GM21447 (cell line): ENCODE data around the gene FBLL1.
A peak's percentile ranks its signal among the peaks of the same experiment; 100 is the strongest.
"Not testable (repeated sequence)": the region's sequence is repeated elsewhere in the genome, so short reads cannot be mapped to it uniquely, and the experiment has no call there.

Experiments
- ATAC-seq: cut with Tn5 transposase; IDR thresholded peaks from one replicate; pipeline ENCODE4 v1.9.1; 2021; ENCODE audit not compliant: unreplicated experiment

The FBLL1 gene

DNA sequence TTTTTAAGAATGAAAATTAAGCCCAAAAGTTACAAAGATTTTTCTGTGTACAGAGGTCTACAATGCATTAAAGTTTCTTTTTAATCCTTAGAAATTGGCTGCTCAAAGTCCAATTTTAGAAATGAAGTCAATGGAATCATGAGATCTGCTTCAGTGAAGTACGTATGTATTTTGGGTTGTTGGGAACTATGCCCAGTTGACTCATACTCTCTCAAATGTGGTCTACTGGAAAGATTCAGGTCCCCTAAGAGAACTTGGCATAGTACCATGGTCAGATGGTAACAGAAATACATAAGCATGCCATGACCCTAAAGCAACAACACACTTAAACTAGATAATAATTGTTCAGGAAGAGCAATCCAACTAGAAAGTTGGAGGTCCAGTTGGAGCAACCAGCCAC lies 23.0 kb downstream of the FBLL1 start:
- no peak for ATAC-seq

DNA sequence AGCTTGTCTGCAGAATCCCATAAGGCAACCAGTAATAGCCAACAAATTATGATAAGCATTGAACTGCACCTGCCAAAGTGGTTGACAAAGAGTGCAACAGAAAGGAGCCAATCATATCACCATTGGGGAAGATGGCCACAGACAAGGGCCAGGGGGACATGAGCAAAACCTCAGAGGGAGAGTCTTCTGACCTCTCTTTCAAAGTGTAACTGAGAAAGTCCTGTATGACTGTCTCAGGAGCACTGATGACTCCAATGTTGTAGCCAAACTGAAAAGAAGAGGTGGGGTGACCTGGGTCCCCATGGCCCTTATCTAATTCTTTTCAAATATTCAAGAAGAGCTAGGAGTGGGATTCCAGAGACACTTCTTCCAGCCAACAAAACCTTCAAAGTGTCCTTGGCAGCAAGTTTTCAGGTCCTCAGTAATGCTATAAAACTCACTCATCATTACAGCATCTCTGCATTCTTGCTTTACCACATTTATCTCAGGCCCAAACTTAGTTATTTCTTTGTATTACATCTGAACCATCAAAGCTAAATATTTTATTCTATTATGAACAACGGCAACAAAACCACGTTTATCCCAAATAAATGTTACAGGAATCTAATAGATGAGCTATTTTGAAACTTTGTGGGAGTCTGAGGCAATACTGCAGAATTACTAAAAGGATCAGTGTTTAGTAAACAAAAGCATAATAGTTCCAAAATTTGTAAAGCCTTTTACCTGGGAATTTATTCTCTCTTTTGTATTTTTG lies 24.4 kb downstream of the FBLL1 start:
- no peak for ATAC-seq

DNA sequence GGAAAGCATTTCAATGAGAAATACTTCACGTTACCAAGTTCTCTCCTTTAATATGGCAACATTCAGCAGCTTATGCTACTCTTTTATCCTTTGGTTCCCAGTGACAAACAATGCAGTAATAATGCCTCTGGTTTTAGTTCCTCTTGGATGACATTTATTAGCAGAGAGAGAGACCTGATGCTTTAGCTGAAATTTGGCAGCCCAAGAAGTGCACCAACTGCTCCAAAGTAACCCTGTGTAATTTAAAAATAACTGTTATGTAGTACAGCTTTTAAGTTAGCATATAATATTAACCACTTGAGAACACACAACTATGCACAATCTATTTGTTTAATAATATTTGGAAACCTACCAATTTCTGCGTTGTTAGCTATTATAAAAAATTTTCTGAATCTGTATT lies 28.3 kb downstream of the FBLL1 start:
- no peak for ATAC-seq

DNA sequence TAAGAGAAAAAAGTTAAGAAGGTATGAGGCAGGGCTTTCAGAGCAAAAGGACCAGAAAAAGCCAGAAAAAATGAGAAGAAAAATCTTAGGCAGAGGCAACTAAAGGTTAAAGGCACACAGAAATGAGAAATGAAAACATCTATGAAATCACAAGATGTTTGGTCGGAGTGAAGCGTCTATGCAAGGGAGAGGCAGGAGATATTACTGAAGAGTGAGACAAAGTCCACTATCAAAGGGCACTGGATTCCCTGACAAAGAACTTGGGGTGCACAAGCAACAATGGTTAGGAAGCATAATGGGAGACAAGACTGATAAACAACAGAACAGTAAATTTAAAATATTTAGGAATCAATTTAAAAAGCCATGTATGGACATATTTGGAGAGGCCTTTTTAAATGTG lies 33.2 kb downstream of the FBLL1 start:
- ATAC-seq = no peak

DNA sequence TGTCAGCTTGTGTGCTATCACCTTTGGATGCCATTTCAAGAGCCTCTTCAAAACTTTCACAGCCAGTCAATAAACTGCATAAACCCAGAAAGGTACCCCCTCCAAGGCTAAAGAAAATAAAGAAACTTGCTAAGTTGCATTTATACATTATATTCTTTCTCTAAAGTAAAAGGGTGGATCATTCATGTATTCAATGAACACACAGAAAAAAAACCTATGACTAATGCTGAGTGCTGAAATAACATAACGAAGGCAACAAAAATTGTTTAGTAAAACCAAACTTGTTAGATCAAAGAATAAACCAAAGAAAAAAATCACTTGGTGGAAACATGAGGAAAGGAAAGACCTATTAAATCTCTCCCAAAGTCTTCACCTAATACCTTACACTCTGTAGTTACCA lies 34.9 kb downstream of the FBLL1 start:
- ATAC-seq = no peak

DNA sequence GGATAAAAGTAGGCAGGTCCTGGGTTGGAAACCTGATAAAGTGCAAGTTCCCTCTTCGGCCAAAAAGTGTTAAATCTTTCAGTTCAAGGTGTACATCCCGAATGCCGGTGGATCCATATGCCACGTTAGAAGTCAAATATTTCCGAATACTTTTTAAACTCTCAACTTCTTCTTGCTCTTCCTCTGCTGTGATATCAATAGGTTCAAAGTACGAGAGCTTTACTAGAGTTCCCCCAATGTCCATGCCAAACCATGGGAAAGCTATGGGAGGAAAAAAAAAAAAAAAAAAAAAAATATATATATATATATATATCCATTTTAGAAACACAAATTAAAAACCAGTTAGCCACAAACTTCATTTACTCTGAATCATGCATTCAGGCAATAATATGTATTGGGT lies 39.6 kb downstream of the FBLL1 start:
- no peak for ATAC-seq

DNA sequence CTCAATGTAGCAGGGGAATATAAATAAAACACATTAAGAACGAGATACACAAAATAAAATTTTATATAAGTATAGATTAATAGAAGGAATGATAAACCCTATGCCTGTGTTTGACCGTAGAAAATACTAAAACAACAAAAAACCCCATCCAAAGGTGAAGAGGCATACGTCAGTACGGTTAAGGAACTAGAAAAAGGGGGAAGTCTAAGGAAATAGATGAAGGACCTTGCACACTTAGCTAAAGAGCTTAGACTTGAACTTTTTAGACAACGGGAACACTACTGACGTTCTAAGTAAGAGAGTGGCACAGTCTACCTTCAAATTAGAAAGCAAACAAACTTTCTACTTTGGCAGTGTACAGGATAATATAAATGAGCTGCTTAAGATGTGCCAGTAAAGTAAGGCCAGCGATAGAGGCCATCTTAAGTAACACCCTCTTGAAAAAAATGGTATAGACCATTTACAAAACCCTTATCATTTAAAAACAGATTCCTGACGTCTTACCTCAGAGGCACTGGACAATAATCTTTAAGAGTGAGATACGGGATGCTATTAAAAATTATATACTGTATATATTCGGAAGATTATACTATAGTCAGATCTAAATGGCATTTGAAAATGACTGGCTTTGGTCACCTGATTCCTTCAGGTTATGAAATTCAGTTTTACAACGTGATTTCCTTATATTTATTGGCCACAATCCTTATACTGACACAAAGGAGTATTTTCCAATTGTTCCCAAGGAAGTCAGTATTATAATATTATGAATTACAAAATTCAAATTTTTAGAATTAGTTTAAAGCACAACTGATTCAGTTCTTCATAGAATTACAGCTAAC lies 41.6 kb downstream of the FBLL1 start:
- ATAC-seq = no peak

DNA sequence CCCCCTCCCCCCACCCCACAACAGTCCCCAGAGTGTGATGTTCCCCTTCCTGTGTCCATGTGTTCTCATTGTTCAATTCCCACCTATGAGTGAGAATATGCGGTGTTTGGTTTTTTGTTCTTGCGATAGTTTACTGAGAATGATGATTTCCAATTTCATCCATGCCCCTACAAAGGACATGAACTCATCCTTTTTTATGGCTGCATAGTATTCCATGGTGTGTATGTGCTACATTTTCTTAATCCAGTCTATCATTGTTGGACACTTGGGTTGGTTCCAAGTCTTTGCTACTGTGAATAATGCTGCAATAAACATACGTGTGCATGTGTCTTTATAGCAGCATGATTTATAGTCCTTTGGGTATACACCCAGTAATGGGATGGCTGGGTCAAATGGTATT lies 44.6 kb downstream of the FBLL1 start:
- ATAC-seq = not testable (repeated sequence)

DNA sequence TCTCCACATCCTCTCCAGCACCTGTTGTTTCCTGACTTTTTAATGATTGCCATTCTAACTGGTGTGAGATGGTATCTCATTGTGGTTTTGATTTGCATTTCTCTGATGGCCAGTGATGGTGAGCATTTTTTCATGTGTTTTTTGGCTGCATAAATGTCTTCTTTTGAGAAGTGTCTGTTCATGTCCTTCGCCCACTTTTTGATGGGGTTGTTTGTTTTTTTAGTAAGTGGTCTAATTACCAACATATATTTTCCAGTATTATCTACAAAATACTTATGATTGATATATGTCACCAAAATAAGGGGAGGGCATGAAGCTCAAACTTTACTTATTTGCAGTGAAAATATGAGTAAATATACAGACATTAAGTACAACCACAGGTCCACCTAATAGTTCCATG lies 45.1 kb downstream of the FBLL1 start:
- ATAC-seq = not testable (repeated sequence)

DNA sequence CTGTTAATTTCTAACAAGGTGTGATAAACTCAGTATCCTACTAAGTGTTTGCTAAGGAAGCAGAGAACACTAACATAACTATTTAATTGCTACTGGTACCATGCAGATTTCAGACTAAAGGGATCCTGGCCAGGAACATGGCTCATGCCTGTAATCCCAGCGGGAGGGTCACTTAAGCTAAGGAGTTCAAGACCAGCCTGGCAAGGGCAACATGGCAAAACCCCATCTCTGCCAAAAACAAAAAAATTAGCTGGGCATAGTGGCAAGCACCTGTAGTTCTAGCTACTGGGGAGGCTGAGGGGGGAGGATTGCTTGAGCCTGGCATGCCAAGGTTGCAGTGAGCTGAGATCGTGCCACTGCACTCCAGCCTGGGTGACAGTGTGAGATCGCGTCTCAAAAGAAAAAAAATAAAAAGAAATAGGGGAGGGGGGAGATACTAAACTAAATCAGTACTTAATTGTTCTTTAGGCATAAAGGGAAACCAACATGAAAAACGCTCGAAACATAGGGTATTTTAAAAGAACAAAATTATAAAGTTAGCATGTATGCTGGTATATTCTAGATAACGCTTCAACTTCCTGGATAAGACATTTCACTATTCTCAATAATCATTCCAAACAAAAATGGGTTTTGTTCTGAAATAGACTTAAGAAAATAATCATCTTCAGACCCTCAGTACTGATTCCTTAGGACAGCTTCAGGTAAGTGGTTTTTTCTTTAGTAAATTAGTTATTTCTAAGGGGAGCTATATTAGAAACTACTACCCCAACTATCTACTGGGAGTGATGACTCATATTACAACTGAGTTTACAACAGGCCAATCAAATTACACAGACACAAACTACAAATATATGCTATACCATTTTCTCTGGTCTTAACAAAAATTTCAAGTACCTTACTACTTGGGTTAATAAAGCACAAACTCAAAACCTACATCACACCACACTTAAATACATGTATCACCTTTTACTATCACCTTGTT lies 46.6 kb downstream of the FBLL1 start:
- no peak for ATAC-seq

DNA sequence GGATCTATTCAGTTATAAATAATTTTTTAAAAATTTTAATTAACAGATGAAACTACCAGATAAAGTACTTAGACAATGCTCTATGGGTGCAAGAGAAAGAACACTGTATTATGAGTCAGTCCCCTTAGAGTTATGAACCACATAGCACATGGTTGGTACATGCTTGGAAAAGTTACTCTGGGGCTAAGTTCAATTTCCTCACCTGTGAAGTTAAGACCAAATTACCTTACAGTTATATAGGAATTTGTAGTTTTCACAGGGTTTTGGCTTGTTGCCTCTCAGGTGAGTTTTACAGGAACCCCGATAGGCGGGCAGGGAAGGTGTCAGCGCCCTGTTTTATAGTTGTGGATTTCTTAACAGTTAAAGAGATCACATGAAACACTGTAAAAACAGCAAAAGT lies 48.9 kb downstream of the FBLL1 start:
- ATAC-seq = no peak

DNA sequence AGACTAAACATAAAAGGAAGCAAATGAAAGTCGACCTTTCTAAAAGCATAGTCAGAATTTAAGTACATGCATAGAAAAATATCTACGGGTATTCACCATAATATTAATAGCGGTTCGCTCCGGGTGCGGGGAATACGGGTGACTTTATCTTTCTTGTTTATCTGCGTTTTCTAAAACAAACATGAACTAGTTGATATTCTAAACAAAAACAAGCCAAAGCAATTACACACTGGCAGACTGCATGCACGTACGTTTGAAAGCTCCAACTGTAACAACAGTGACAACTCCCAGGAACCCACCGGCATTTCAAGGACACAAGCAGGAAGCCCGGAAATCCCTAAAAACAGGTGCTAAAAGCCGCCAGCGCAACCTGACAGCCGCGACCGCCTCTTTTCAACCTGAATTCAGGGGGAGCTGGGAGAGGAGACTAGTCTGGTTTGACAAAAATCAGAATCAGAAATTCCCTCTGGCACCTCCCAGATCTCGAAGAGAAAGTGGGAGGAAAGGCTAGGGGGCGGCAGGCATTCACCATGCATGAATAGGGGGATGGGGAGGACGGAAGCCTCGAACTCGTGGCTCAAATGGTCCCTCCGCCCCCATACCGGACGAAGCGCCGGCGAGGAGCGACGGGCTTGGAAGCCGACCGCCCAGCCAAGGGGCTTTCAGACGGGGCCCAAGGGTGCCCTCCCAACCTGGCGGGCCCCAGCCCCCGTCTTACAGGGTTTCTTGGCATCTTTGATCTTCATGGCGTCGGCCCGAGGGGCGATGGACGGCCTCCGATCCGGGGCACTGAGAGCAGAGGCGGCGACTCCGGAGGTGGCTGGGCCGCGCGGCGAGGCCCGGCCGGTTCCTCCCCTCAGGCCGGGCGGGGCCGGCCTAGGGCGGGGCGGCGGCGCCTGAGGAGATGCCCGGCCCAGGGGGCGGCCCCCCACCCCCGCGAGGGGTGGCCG lies 49.7 kb downstream of the FBLL1 start, which contains the start of gene PANK3:
Gene PANK3, minus strand, starts transcription at position 831 of the 950 bp plus-strand sequence. Its CDS starts 85 bp downstream, at position 746.
- peak; percentile 44 for ATAC-seq

DNA sequence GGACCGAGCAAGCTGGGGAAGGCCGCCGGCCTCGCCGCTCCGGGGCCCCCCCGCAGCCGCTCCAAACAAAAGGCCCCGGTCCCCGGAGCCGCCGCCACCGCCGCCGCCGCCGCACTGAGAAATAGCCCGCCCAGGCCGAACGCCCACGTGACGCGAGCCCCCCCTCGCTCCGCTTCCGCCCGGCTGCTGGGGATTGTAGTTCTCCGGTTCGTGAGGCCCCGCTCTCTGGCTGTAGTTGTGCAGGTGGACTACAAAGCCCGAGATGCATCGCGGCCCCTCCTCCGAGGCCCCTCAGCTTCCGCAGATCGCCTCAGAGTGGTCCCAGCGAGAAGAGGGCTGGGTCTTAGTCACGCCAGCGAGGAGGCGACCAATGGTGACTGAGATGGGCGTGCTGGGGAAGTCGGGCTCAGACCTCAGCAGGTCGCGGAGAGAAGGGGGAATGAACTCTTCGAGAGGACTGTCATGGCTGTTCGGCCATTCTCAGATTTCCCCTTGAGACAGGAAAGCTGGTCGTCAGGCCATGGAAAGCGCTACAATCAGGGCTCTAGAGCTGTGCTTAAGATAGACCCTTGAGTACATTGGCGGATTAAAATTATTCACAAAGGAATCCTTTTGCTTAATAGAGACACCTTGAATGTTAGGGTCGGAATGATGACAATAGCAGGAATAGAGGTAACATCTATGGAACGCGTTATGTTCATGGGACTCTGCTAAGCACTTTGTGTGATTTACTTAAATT lies 50.6 kb downstream of the FBLL1 start:
- ATAC-seq = peak; percentile 91

DNA sequence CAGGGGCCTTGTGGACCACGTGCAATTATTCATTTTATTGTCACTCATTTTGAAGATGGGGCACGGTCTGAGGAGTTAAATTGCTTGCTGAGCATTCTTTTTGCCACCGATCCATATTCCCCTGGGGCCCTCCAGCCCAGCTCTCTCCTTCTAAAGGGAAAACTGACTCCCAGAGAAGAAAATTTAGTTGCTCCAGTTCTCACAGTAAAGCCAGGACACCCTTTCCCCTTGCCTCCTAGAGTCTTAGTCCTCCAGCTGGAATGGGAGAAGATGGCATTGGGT lies 51.1 kb downstream of the FBLL1 start:
- ATAC-seq = no peak
